ENCODE data around the gene CCDC85B. TPM values are rescaled to one million over a fixed set of nuclear protein-coding genes. Genes with fewer than 3 reads are reported as not detected.

CCDC85B gene
- total RNA-seq, 1 experiment from 2014 or later = 85.4 TPM

DNA sequence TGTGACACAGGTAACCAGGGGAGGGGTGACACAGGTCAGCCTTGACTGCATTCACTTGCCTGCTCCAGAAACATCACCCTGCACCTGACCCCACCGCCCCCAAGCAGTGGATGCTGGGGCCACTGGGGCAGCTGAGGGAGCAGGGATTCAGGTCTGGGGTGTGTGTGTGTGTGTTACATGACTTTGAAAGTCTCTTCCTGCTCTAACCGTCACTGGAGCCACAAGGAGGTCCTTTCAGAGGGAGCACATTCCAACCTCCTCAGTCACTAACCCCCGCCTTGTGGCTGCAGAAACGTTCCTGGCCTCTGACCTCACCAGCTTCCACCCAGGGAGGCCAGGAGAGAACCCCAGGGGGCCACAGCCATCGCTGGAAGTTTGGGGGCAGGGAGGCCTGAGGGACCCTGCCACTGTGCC is 12.6 kb downstream of the CCDC85B start:
- no peaks in the 10 kb centered on the region; the same call in 1 of the 2 replicates for H3K36me3 ChIP-seq (ENCODE audit: control insufficient read depth, insufficient read depth, low read length)
- H3K27ac ChIP-seq (ENCODE audit: low read length) = peak overlapping the region; percentile 99
- no peaks in the 10 kb centered on the region for H3K9me3 ChIP-seq (ENCODE audit: control insufficient read depth, insufficient read depth, low read depth, low read length)
- H3K4me3 ChIP-seq (ENCODE audit: low read depth in 2 of 2, low read length in 2 of 2) = peak overlapping the region in 1 of 2 experiments; percentile 15; a peak in 2 of 4 replicates
- DNase-seq (ENCODE audit: low read depth, low spot score) (peak; percentile 95), ATAC-seq (peak; percentile 69)
- TF ChIP-seq POLR2AphosphoS5 (IDR thresholded peaks at IDR 0.05; ENCODE audit: low read depth, low read length) = peak; percentile 92
- TF ChIP-seq SIN3A (IDR thresholded peaks at IDR 0.05; ENCODE audit: borderline replicate concordance, insufficient read depth, low read depth, low read length) = peak; percentile 83; the same call in 1 of the 2 replicates
- no peak for TF ChIP-seq TCF7L2 (IDR thresholded peaks at IDR 0.05; ENCODE audit: low read depth, low read length)
- no TSS peak for BruUV-seq (replicated peaks)
- peaks cover 59% of the 10 kb centered on the region for H3K4me1 ChIP-seq (ENCODE audit: control insufficient read depth, insufficient read depth, low read length)
- CTCF ChIA-PET = interaction anchor here (1.0 kb wide), 1 partner anchor 9 kb away, joined by 3 read pairs; no protein-coding TSS in a partner anchor
- POLR2A ChIA-PET = interaction anchor here (0.7 to 3.4 kb wide), 2 partner anchors 9 to 14 kb away, joined by 3 to 35 read pairs; no protein-coding TSS in a partner anchor
- no peaks in the 10 kb centered on the region for H3K27me3 ChIP-seq (ENCODE audit: control insufficient read depth, insufficient read depth, low read length)
- intact Hi-C loops (cut with micrococcal nuclease; ENCODE audit: unreplicated experiment) = no loop called here
- in situ Hi-C loops (cut with HindIII; ENCODE audit: low pct_unique_long_range_greater_than_20kb, low sequenced_read_pairs) = no loop called here

DNA sequence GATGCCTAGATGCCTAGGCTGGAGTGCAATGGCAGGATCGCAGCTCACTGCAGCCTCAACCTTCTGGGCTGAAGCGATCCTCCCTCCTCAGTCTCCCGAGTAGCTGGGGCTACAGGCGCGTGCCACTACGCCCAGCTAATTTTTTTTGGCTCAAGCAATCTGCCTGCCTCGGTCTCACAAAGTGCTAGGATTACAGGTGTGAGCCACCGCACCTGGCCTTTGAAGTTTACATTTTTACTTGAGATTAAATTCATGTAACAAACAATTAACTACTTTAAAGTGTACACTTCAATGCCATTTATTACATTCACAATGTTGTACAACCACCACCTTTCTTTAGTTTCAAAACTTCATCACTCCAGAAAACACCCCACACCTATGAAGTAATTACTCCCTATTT is 13.2 kb downstream of the CCDC85B start:
- Histone ChIP-seq H3K4me3 (ENCODE audit: low read depth in 2 of 2, low read length in 2 of 2) (no peak overlapping the region), H3K27ac (ENCODE audit: low read length) (peak overlapping the region; percentile 99), H3K27me3 (ENCODE audit: control insufficient read depth, insufficient read depth, low read length) (no peaks in the 10 kb centered on the region), H3K4me1 (ENCODE audit: control insufficient read depth, insufficient read depth, low read length) (peaks cover 65% of the 10 kb centered on the region), H3K36me3 (ENCODE audit: control insufficient read depth, insufficient read depth, low read length) (no peaks in the 10 kb centered on the region), H3K9me3 (ENCODE audit: control insufficient read depth, insufficient read depth, low read depth, low read length) (no peaks in the 10 kb centered on the region)
- in situ Hi-C loops (cut with HindIII; ENCODE audit: low pct_unique_long_range_greater_than_20kb, low sequenced_read_pairs) (no loop called here), intact Hi-C loops (cut with micrococcal nuclease; ENCODE audit: unreplicated experiment) (no loop called here)
- DNase-seq (ENCODE audit: low read depth, low spot score) (no peak), ATAC-seq (peak; percentile 1; the same call in 1 of the 2 replicates)
- ChIA-PET CTCF (interaction anchor here (1.0 kb wide), 1 partner anchor 8 kb away, joined by 3 read pairs; no protein-coding TSS in a partner anchor), POLR2A (interaction anchor here (0.6 to 0.7 kb wide), 2 partner anchors 8 to 12 kb away, joined by 3 read pairs; no protein-coding TSS in a partner anchor)
- BruUV-seq (replicated peaks) = no TSS peak
- TF ChIP-seq, protein P1, sequence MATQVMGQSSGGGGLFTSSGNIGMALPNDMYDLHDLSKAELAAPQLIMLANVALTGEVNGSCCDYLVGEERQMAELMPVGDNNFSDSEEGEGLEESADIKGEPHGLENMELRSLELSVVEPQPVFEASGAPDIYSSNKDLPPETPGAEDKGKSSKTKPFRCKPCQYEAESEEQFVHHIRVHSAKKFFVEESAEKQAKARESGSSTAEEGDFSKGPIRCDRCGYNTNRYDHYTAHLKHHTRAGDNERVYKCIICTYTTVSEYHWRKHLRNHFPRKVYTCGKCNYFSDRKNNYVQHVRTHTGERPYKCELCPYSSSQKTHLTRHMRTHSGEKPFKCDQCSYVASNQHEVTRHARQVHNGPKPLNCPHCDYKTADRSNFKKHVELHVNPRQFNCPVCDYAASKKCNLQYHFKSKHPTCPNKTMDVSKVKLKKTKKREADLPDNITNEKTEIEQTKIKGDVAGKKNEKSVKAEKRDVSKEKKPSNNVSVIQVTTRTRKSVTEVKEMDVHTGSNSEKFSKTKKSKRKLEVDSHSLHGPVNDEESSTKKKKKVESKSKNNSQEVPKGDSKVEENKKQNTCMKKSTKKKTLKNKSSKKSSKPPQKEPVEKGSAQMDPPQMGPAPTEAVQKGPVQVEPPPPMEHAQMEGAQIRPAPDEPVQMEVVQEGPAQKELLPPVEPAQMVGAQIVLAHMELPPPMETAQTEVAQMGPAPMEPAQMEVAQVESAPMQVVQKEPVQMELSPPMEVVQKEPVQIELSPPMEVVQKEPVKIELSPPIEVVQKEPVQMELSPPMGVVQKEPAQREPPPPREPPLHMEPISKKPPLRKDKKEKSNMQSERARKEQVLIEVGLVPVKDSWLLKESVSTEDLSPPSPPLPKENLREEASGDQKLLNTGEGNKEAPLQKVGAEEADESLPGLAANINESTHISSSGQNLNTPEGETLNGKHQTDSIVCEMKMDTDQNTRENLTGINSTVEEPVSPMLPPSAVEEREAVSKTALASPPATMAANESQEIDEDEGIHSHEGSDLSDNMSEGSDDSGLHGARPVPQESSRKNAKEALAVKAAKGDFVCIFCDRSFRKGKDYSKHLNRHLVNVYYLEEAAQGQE (IDR thresholded peaks at IDR 0.05; ENCODE audit: insufficient read depth in 1 of 2, low read depth in 2 of 2, low read length in 1 of 2) = no peak
- peak; percentile 83 for TF ChIP-seq TCF7L2 (IDR thresholded peaks at IDR 0.05; ENCODE audit: low read depth, low read length)
- no peak for TF ChIP-seq SIN3A (IDR thresholded peaks at IDR 0.05; ENCODE audit: borderline replicate concordance, insufficient read depth, low read depth, low read length)

DNA sequence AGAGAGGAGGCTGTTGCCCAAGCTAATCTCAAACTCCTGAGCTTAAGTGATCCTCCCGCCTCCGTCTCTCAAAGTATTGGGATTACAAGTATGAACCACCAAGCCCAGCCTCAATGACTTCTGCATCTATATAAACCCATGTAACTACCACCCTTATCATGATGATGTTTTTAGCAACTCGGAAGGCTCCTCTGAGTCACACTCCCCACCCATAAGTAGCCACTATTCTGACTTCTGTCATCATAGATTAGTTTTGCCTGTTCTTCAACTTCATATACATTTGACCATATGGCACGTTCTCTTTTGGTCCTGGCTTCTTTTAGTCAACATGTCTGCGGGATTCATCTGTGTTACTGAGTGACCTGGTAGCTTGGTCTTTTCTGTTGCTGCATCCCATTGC is 16.1 kb downstream of the CCDC85B start:
- peaks cover 80% of the 10 kb centered on the region for H3K4me1 ChIP-seq (ENCODE audit: control insufficient read depth, insufficient read depth, low read length)
- H3K9me3 ChIP-seq (ENCODE audit: control insufficient read depth, insufficient read depth, low read depth, low read length) = no peaks in the 10 kb centered on the region
- TF ChIP-seq TCF7L2 (IDR thresholded peaks at IDR 0.05; ENCODE audit: low read depth, low read length) = no peak
- CTCF ChIA-PET = no interaction called here
- DNase-seq (ENCODE audit: low read depth, low spot score) = no peak
- intact Hi-C loops (cut with micrococcal nuclease; ENCODE audit: unreplicated experiment) (no loop called here), in situ Hi-C loops (cut with HindIII; ENCODE audit: low pct_unique_long_range_greater_than_20kb, low sequenced_read_pairs) (no loop called here)
- no TSS peak for BruUV-seq (replicated peaks)
- no peaks in the 10 kb centered on the region for H3K27me3 ChIP-seq (ENCODE audit: control insufficient read depth, insufficient read depth, low read length)
- POLR2A ChIA-PET = interaction anchor here (0.9 to 1.9 kb wide), 3 partner anchors 9 to 15 kb away, joined by 3 to 13 read pairs (median 4); no protein-coding TSS in a partner anchor
- no peaks in the 10 kb centered on the region for H3K36me3 ChIP-seq (ENCODE audit: control insufficient read depth, insufficient read depth, low read length)
- no peak for ATAC-seq
- peak overlapping the region; percentile 99 for H3K27ac ChIP-seq (ENCODE audit: low read length)
- H3K4me3 ChIP-seq (ENCODE audit: low read depth in 2 of 2, low read length in 2 of 2) = no peak overlapping the region

All from Panc1 (cell line).